ENCODE data around the gene TAAR5. TPM values are rescaled to one million over a fixed set of nuclear protein-coding genes. Genes with fewer than 3 reads are reported as not detected.
"Not testable (repeated sequence)": the region's sequence is repeated elsewhere in the genome, so short reads cannot be mapped to it uniquely, and the experiment has no call there.

Gene TAAR5
- total and polyA plus RNA-seq, 11 donors: not detected

GRCh38 chr6:132569170-132569569, 20.4 kb downstream of the TAAR5 start:
- TF ChIP-seq POLR2A (IDR thresholded peaks at IDR 0.05): no peak
- TF ChIP-seq, protein P1, sequence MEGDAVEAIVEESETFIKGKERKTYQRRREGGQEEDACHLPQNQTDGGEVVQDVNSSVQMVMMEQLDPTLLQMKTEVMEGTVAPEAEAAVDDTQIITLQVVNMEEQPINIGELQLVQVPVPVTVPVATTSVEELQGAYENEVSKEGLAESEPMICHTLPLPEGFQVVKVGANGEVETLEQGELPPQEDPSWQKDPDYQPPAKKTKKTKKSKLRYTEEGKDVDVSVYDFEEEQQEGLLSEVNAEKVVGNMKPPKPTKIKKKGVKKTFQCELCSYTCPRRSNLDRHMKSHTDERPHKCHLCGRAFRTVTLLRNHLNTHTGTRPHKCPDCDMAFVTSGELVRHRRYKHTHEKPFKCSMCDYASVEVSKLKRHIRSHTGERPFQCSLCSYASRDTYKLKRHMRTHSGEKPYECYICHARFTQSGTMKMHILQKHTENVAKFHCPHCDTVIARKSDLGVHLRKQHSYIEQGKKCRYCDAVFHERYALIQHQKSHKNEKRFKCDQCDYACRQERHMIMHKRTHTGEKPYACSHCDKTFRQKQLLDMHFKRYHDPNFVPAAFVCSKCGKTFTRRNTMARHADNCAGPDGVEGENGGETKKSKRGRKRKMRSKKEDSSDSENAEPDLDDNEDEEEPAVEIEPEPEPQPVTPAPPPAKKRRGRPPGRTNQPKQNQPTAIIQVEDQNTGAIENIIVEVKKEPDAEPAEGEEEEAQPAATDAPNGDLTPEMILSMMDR (IDR thresholded peaks at IDR 0.05): no peak
- DNase-seq (no peak), ATAC-seq (no peak)
- H3K9me3 ChIP-seq: no peaks in the 10 kb centered on the region
- peaks cover 0 to 31% (median 9%) of the 10 kb centered on the region in 9 donors for H3K27me3 ChIP-seq
- H3K27ac ChIP-seq: no peak overlapping the region
- 49 to 61% (median 56%) methylated on average over 4 of the region's 4 CpGs for WGBS, 4 donors
- H3K4me1 ChIP-seq: no peaks in the 10 kb centered on the region
- intact Hi-C loops (cut with DNase I): loop anchor here in 1 of 10 donors (10.0 kb wide), 1 partner anchor 586 kb away; no protein-coding TSS in a partner anchor
- H3K4me3 ChIP-seq: no peak overlapping the region
- H3K36me3 ChIP-seq: no peaks in the 10 kb centered on the region

- WGBS, 4 donors: 46 to 54% (median 48%) methylated on average over 6 of the region's 6 CpGs
- H3K27ac ChIP-seq: no peak overlapping the region
Observed at GRCh38 chr6:132568611-132569010, 20.9 kb downstream of the TAAR5 start.

DNA sequence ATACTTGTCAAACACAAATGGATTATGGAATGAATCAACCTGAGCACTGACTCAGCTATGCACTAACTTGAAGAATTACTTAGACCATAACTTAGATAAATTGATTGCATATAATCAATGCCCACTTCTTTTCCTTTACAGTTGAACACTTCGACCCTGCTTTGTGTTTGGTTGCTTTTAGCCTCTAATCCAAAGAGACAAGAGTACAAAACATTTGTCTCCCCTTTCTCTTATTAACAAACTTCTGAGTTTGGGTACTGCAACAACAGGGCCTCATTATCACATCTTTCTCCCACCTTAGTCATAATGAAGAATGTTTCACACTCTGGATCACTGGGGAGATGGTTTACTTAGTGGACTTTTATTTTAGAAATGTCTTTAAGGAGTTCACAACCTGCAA, 22.0 kb downstream of the TAAR5 start:
- no peaks in the 10 kb centered on the region for H3K9me3 ChIP-seq
- H3K27ac ChIP-seq: no peak overlapping the region
- peaks cover 0 to 31% (median 9%) of the 10 kb centered on the region in 9 donors for H3K27me3 ChIP-seq
- no peak for ATAC-seq
- 52 to 68% (median 67%) methylated on average over 1 of the region's 1 CpG for WGBS, 4 donors
- intact Hi-C loops (cut with DNase I): loop anchor here in 1 of 10 donors (10.0 kb wide), 1 partner anchor 587 kb away; no protein-coding TSS in a partner anchor
- TF ChIP-seq, protein P1 (IDR thresholded peaks at IDR 0.05): no peak
- no peak for TF ChIP-seq POLR2A (IDR thresholded peaks at IDR 0.05)
- no peak for DNase-seq
- H3K36me3 ChIP-seq: no peaks in the 10 kb centered on the region
- H3K4me1 ChIP-seq: no peaks in the 10 kb centered on the region
- H3K4me3 ChIP-seq: no peak overlapping the region

More at GRCh38 chr6:132568611-132569010, 20.9 kb downstream of the TAAR5 start:
- no peak for ATAC-seq
- Histone ChIP-seq H3K9me3 (no peaks in the 10 kb centered on the region), H3K4me1 (no peaks in the 10 kb centered on the region), H3K36me3 (no peaks in the 10 kb centered on the region), H3K27me3 (peaks cover 0 to 32% (median 9%) of the 10 kb centered on the region in 9 donors), H3K4me3 (no peak overlapping the region)
- TF ChIP-seq, protein P1 (IDR thresholded peaks at IDR 0.05): no peak
- TF ChIP-seq POLR2A (IDR thresholded peaks at IDR 0.05): no peak
- DNase-seq: no peak
- intact Hi-C loops (cut with DNase I): loop anchor here in 1 of 10 donors (10.0 kb wide), 1 partner anchor 586 kb away; no protein-coding TSS in a partner anchor

- no peak overlapping the region for H3K27ac ChIP-seq
- intact Hi-C loops (cut with DNase I): loop anchor here in 1 of 10 donors (10.0 kb wide), 1 partner anchor 588 kb away; no protein-coding TSS in a partner anchor
- H3K4me3 ChIP-seq: no peak overlapping the region
- no peaks in the 10 kb centered on the region for H3K36me3 ChIP-seq
- peaks cover 0 to 32% (median 9%) of the 10 kb centered on the region in 9 donors for H3K27me3 ChIP-seq
- WGBS, 4 donors: 82 to 85% (median 83%) methylated on average over 6 of the region's 6 CpGs
- no peaks in the 10 kb centered on the region for H3K4me1 ChIP-seq
- ATAC-seq (no peak), DNase-seq (no peak)
- no peak for TF ChIP-seq POLR2A (IDR thresholded peaks at IDR 0.05)
- no peaks in the 10 kb centered on the region for H3K9me3 ChIP-seq
Observed at GRCh38 chr6:132566404-132566803, 23.1 kb downstream of the TAAR5 start.

- not testable (repeated sequence) for H3K4me1 ChIP-seq, H3K4me3 ChIP-seq, DNase-seq, H3K27ac ChIP-seq, H3K36me3 ChIP-seq, ATAC-seq, H3K9me3 ChIP-seq
- intact Hi-C loops (cut with DNase I): loop anchor here in 1 of 10 donors (10.0 kb wide), 1 partner anchor 595 kb away; no protein-coding TSS in a partner anchor
- WGBS, 4 donors: 62 to 76% (median 73%) methylated on average over 3 of the region's 3 CpGs
- H3K27me3 ChIP-seq: peaks cover 0 to 23% (median 0%) of the 10 kb centered on the region in 9 donors
Observed at GRCh38 chr6:132560087-132560486, 29.5 kb downstream of the TAAR5 start.
